ENCODE data around the gene ZNF200. TPM values are rescaled to one million over a fixed set of nuclear protein-coding genes. Genes with fewer than 3 reads are reported as not detected.
A peak's percentile ranks its signal among the peaks of the same experiment; 100 is the strongest.
"Not testable (repeated sequence)": the region's sequence is repeated elsewhere in the genome, so short reads cannot be mapped to it uniquely, and the experiment has no call there.

ZNF200 gene
- polyA plus RNA-seq, 3 donors = 2.0 to 2.8 (median 2.5) TPM

DNA sequence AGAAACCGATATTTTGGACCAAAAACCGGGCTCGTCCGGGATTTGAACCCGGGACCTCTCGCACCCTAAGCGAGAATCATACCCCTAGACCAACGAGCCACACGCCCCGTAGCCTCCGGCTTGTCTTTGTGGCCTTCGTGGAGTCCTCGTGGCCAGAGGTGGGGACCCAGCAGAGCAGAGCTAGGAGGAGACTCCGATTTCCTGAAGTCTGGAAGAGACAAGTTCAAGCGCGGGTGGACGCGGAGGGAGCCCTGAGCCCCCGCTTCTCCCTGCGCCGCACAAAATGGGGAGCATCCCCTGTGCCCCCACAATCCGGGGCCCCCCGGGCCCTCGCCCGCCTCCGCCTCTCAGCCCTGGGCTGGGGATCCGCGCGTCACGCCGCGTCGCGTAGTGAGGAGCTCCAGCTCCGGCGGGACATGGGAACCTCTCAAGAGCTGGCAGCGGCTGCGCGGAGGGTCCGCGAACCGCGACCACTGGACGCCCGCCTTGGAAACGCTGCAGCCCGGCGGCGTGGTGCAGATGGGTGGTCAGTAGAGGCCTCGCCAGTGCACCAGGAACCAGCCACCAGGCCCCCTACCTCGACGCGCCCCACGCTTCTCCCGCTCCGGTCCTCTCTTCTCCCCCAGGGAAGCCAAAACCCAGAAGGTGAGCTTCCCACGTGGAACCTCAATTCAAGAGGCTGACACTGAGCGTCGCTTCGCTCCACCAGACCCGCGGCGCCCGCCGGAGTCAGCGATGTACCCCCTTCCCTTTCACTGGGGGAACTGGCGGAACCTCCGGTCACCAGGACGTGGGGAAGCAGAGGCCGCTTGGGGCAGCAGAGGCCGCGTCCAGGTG lies 52.1 kb downstream of the ZNF200 start:
- peaks cover 71 to 96% of the 10 kb centered on the region in 2 donors for H3K27me3 ChIP-seq (ENCODE audit: control insufficient read depth in 2 of 2, insufficient read depth in 2 of 2, low read length in 2 of 2)
- DNase-seq = peak; percentile 15 to 56 (median 33)
- 3% methylated on average over 59 of the region's 72 CpGs for WGBS (ENCODE audit: insufficient coverage)

DNA sequence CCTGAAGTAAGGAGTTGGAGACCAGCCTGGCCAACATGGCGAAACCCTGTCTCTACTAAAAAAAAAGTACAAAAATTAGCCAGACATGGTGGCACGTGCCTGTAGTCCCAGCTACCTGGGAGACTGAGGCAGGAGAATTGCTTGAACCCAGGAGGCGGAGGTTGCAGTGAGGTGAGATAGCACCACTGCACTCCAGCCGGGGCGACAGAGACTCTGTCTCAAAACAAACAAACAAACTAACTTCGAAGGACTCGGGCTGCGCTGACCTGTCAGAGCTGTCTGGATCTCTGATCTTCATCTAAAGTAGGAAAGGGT lies 52.7 kb downstream of the ZNF200 start:
- intact Hi-C loops (cut with micrococcal nuclease); H3K79me2 ChIP-seq (ENCODE audit: insufficient read depth, low read length); H3K9ac ChIP-seq (ENCODE audit: insufficient read depth, low read length, poor library complexity, severe bottlenecking); H3K27ac ChIP-seq (ENCODE audit: low read depth in 1 of 2, low read length in 2 of 2); H3K36me3 ChIP-seq (replicated peaks in 1 of 2; ENCODE audit: control insufficient read depth in 1 of 2, insufficient read depth in 2 of 2, low read length in 2 of 2); H4K20me1 ChIP-seq (ENCODE audit: insufficient read depth, low read length); DNase-seq; H3K27ac Mint-ChIP-seq: not testable (repeated sequence)
- H3K27me3 ChIP-seq (ENCODE audit: control insufficient read depth in 2 of 2, insufficient read depth in 2 of 2, low read length in 2 of 2) = peaks cover 67 to 96% of the 10 kb centered on the region in 2 donors
- peaks cover 6 to 48% (median 36%) of the 10 kb centered on the region in 7 donors for H3K9me3 Mint-ChIP-seq
- WGBS (ENCODE audit: insufficient coverage) = 72% methylated on average over 4 of the region's 8 CpGs
- H3K4me3 ChIP-seq (replicated peaks in 1 of 3; ENCODE audit: low read depth in 2 of 3, low read length in 3 of 3) = peak overlapping the region in 1 of 3 experiments; percentile 63
- peaks cover 21% of the 10 kb centered on the region for H3K4me1 Mint-ChIP-seq
- H3K4me1 ChIP-seq (ENCODE audit: control insufficient read depth in 1 of 2, insufficient read depth in 2 of 2, low read length in 2 of 2) = peaks cover 12 to 16% of the 10 kb centered on the region in 2 donors
- peak overlapping the region; percentile 77 for H2AFZ ChIP-seq (ENCODE audit: insufficient read depth, low read depth, low read length, poor library complexity, severe bottlenecking)
- H3K36me3 Mint-ChIP-seq = peaks cover 8 to 16% of the 10 kb centered on the region in 2 donors
- H3K4me2 ChIP-seq (replicated peaks; ENCODE audit: extremely low read depth, low read length, poor library complexity, severe bottlenecking) = peak overlapping the region; percentile 73
- peaks cover 0 to 47% of the 10 kb centered on the region in 2 donors for H3K9me3 ChIP-seq (replicated peaks in 1 of 2; ENCODE audit: control insufficient read depth in 1 of 2, insufficient read depth in 1 of 2, low read length in 2 of 2)
- peaks cover 92 to 100% (median 98%) of the 10 kb centered on the region in 3 donors for H3K27me3 Mint-ChIP-seq (ENCODE audit: low read depth in 3 of 3)
- peak overlapping the region; percentile 72 to 95 for H3K4me3 Mint-ChIP-seq

More for the DNA sequence above, 52.1 kb downstream of the ZNF200 start:
- no peaks in the 10 kb centered on the region for H3K79me2 ChIP-seq (ENCODE audit: insufficient read depth, low read length)
- peaks cover 0 to 53% of the 10 kb centered on the region in 2 donors for H3K9me3 ChIP-seq (replicated peaks in 1 of 2; ENCODE audit: control insufficient read depth in 1 of 2, insufficient read depth in 1 of 2, low read length in 2 of 2)
- H4K20me1 ChIP-seq (ENCODE audit: insufficient read depth, low read length) = no peaks in the 10 kb centered on the region
- TF ChIP-seq, protein P1, sequence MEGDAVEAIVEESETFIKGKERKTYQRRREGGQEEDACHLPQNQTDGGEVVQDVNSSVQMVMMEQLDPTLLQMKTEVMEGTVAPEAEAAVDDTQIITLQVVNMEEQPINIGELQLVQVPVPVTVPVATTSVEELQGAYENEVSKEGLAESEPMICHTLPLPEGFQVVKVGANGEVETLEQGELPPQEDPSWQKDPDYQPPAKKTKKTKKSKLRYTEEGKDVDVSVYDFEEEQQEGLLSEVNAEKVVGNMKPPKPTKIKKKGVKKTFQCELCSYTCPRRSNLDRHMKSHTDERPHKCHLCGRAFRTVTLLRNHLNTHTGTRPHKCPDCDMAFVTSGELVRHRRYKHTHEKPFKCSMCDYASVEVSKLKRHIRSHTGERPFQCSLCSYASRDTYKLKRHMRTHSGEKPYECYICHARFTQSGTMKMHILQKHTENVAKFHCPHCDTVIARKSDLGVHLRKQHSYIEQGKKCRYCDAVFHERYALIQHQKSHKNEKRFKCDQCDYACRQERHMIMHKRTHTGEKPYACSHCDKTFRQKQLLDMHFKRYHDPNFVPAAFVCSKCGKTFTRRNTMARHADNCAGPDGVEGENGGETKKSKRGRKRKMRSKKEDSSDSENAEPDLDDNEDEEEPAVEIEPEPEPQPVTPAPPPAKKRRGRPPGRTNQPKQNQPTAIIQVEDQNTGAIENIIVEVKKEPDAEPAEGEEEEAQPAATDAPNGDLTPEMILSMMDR (IDR thresholded peaks at IDR 0.05) = peak; percentile 41
- H2AFZ ChIP-seq (ENCODE audit: insufficient read depth, low read depth, low read length, poor library complexity, severe bottlenecking) = peak overlapping the region; percentile 77
- H3K27me3 Mint-ChIP-seq (ENCODE audit: low read depth in 3 of 3) = peaks cover 91 to 100% (median 98%) of the 10 kb centered on the region in 3 donors
- H3K36me3 Mint-ChIP-seq = peaks cover 10 to 16% of the 10 kb centered on the region in 2 donors
- H3K27ac ChIP-seq (ENCODE audit: low read depth in 1 of 2, low read length in 2 of 2) = no peak overlapping the region
- H3K4me1 Mint-ChIP-seq = peaks cover 23% of the 10 kb centered on the region
- intact Hi-C loops (cut with micrococcal nuclease) = no loop called here
- H3K9me3 Mint-ChIP-seq = peaks cover 8 to 53% (median 40%) of the 10 kb centered on the region in 7 donors
- H3K36me3 ChIP-seq (replicated peaks in 1 of 2; ENCODE audit: control insufficient read depth in 1 of 2, insufficient read depth in 2 of 2, low read length in 2 of 2) = no peaks in the 10 kb centered on the region
- H3K4me3 Mint-ChIP-seq = peak overlapping the region; percentile 72 to 95
- peak overlapping the region; percentile 2 to 63 (median 36) for H3K4me3 ChIP-seq (replicated peaks in 1 of 3; ENCODE audit: low read depth in 2 of 3, low read length in 3 of 3)
- peak overlapping the region in 2 of 7 donors; percentile 55 to 73 for H3K27ac Mint-ChIP-seq
- peaks cover 12 to 16% of the 10 kb centered on the region in 2 donors for H3K4me1 ChIP-seq (ENCODE audit: control insufficient read depth in 1 of 2, insufficient read depth in 2 of 2, low read length in 2 of 2)
- peak overlapping the region; percentile 73 for H3K4me2 ChIP-seq (replicated peaks; ENCODE audit: extremely low read depth, low read length, poor library complexity, severe bottlenecking)
- H3K9ac ChIP-seq (ENCODE audit: insufficient read depth, low read length, poor library complexity, severe bottlenecking) = no peak overlapping the region
